Heart left ventricle (tissue), 13 donors: Measurements from ENCODE around the gene AJUBA.

Source experiments
- POLR2A ChIP-seq, 2 donors: fragments of 450-650 bp; IDR thresholded peaks; one replicate each; pipeline ENCODE4 v1.6.1; 2017; ENCODE audit warnings: antibody characterized with exemption in 2 of 2, mild to moderate bottlenecking in 2 of 2, moderate library complexity in 2 of 2
- TF ChIP-seq, protein P1 (sequence below), 12 donors: fragments of 200-600 bp; sonication (generic) in 4 of 12; IDR thresholded peaks; one replicate each; pipeline versions ENCODE4 v1.5.0 to v1.8.0; 2018 to 2022; ENCODE audit warnings: antibody characterized with exemption in 12 of 12, mild to moderate bottlenecking in 5 of 12
- donor health status: ischemic (EF 13 %, LVEDD 7.1; RV severe dilation, severe dysfunction).
- donor health status: DM: no; HTN: yes; CAD: no.
- donor health status: DM: no; HTN: no; CAD: no.
- donor health status: ischemic (EF 25% LVEDD 6.9; RV normal size, moderate dysfunction).
- donor health status: ischemic (EF 25% LVEDD 5.7; RV mildly dilated, moderate dysfunction).
- donor health status: ischemic (EF 35%, LVEDD 5.7; RV mildly dilated, moderate dysfunction).
- donor health status: nonischemic (EF 11% LVEDD 7.7; RV severe dilation, severe dysfunction).
- donor health status: DM: yes; HTN: yes; CAD: no.
- donor health status: PGD.
- donor health status: ischemic (EF 29% LVEDD 5.4; RV normal size, mild dysfunction).
- donor health status: nonischemic (EF 23%, LVEDD 6.1; RV moderate dilation, normal function).

DNA sequence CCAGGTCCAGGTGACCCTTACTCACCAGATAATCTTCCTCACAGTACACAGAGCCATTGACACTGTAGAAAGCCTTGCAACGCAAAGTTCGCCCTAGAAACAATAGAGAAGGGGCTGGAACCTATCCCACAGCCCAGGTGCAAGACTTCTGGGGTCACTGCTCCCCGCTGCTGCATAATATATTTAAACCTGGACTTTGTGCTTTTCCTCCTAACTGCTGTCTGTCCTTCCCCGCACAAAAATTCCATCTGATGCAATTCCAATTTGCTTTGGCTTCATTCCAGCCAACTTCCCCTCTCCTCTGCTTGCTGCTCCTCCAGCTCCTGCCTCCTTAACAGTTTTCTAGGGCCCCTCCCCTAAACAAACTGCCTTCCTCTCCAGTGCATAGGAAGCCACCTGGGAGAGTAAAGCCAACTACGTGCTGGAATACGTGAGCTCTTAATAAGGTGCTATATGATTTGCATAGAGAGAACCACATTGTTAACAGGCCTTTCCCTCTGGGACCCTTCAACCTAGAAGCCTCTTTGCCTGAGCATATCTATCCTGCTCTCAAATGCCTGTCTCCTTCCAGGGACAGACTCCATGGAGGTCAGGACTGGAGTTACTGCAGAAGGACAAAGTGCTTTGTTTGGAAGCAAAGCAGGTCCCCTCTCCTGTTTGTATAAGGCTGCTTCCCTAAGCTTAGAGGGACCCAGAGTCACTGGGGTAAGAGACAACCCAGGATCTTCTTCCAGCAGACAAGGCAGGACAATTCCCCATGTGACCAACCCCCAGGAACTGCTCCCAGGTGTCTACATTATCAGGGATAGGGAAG, 5.5 kb downstream of the AJUBA start:
- TF ChIP-seq POLR2A (IDR thresholded peaks at IDR 0.05): no peak
- TF ChIP-seq, protein P1, sequence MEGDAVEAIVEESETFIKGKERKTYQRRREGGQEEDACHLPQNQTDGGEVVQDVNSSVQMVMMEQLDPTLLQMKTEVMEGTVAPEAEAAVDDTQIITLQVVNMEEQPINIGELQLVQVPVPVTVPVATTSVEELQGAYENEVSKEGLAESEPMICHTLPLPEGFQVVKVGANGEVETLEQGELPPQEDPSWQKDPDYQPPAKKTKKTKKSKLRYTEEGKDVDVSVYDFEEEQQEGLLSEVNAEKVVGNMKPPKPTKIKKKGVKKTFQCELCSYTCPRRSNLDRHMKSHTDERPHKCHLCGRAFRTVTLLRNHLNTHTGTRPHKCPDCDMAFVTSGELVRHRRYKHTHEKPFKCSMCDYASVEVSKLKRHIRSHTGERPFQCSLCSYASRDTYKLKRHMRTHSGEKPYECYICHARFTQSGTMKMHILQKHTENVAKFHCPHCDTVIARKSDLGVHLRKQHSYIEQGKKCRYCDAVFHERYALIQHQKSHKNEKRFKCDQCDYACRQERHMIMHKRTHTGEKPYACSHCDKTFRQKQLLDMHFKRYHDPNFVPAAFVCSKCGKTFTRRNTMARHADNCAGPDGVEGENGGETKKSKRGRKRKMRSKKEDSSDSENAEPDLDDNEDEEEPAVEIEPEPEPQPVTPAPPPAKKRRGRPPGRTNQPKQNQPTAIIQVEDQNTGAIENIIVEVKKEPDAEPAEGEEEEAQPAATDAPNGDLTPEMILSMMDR (IDR thresholded peaks at IDR 0.05): no peak
